ENCODE results near the gene FOXJ1.

- TF ChIP-seq, protein P1, sequence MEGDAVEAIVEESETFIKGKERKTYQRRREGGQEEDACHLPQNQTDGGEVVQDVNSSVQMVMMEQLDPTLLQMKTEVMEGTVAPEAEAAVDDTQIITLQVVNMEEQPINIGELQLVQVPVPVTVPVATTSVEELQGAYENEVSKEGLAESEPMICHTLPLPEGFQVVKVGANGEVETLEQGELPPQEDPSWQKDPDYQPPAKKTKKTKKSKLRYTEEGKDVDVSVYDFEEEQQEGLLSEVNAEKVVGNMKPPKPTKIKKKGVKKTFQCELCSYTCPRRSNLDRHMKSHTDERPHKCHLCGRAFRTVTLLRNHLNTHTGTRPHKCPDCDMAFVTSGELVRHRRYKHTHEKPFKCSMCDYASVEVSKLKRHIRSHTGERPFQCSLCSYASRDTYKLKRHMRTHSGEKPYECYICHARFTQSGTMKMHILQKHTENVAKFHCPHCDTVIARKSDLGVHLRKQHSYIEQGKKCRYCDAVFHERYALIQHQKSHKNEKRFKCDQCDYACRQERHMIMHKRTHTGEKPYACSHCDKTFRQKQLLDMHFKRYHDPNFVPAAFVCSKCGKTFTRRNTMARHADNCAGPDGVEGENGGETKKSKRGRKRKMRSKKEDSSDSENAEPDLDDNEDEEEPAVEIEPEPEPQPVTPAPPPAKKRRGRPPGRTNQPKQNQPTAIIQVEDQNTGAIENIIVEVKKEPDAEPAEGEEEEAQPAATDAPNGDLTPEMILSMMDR (IDR thresholded peaks at IDR 0.05): no peak
- no peak for TF ChIP-seq POLR2A (IDR thresholded peaks at IDR 0.05)
Observed at GRCh38 chr17:76166168-76166567, 25.1 kb upstream of the FOXJ1 start.
